ENCODE results near the gene ST13. TPM values are rescaled to one million over a fixed set of nuclear protein-coding genes. Genes with fewer than 3 reads are reported as not detected.

ST13 gene
- total and polyA plus RNA-seq, 9 of the 15 experiments (the other 6 are each of a cell fraction or from before 2014, with no cell fraction given) = 53.6 to 311 (median 195) TPM

GRCh38 chr22:40799008-40799407, 57.4 kb downstream of the ST13 start (continued):
- TF ChIP-seq ZBTB2 (IDR thresholded peaks at IDR 0.05) (no peak), ZNF395 (CRISPR knock-in tag; IDR thresholded peaks at IDR 0.05) (no peak), PRMT5 (CRISPR knock-in tag; IDR thresholded peaks at IDR 0.05) (no peak)

- 100% methylated on average over 1 of the region's 1 CpG for WGBS (ENCODE audit: insufficient coverage, low coverage, missing lambda C conversion rate)
- no peaks in the 10 kb centered on the region for H3K9me1 ChIP-seq (ENCODE audit: control insufficient read depth, insufficient read depth, low read length)
- no peak overlapping the region for H2AFZ ChIP-seq (ENCODE audit: low read depth, low read length)
- no peak overlapping the region for H3K9ac ChIP-seq (ENCODE audit: insufficient read depth in 1 of 2, low read depth in 2 of 2, low read length in 2 of 2)
- ChIA-PET CTCF (ENCODE audit: low intra/inter-chr PET ratio) (no interaction called here), POLR2A (interaction anchor here (0.7 kb wide), 1 partner anchor 12 kb away, joined by 3 read pairs; no protein-coding TSS in a partner anchor)
- no TSS peak for BruUV-seq (replicated peaks)
- H4K20me1 ChIP-seq (replicated peaks; ENCODE audit: control insufficient read depth, insufficient read depth, low read length) = no peaks in the 10 kb centered on the region
- no peak overlapping the region for H3K27ac ChIP-seq (ENCODE audit: extremely low read depth, low read depth, low read length)
- in situ Hi-C loops (cut with MboI) = no loop called here
- H3K27me3 ChIP-seq (ENCODE audit: control insufficient read depth in 2 of 2, insufficient read depth in 2 of 2, low read length in 2 of 2) = no peaks in the 10 kb centered on the region
- no peak overlapping the region for H3K4me3 ChIP-seq
- H3K79me2 ChIP-seq (ENCODE audit: control insufficient read depth, insufficient read depth, low read length) = peaks cover 36% of the 10 kb centered on the region
- H3K9me3 ChIP-seq (replicated peaks; ENCODE audit: control insufficient read depth, insufficient read depth, low read depth, low read length) = no peaks in the 10 kb centered on the region
- H3K4me2 ChIP-seq (ENCODE audit: insufficient read depth, low read length) = no peak overlapping the region
- peaks cover 59% of the 10 kb centered on the region for H3K36me3 ChIP-seq (ENCODE audit: control insufficient read depth, insufficient read depth, low read length)
- ATAC-seq (no peak), DNase-seq (ENCODE audit: extremely low read depth in 1 of 4, low spot score in 3 of 4) (no peak), FAIRE-seq (no peak)
- intact Hi-C loops (cut with micrococcal nuclease) = no loop called here
- H3K4me1 ChIP-seq (replicated peaks in 1 of 2; ENCODE audit: control insufficient read depth in 2 of 2, insufficient read depth in 2 of 2, low read length in 2 of 2) = no peaks in the 10 kb centered on the region; a peak in 2 of 5 replicates
- no peak for TF ChIP-seq MTF1 (CRISPR knock-in tag; IDR thresholded peaks at IDR 0.05; ENCODE audit: borderline replicate concordance)
- no peak for TF ChIP-seq SMARCB1 (IDR thresholded peaks at IDR 0.05; ENCODE audit: insufficient read length, low read depth)
- TF ChIP-seq MCM7 (IDR thresholded peaks at IDR 0.05) = no peak
- no peak for TF ChIP-seq PHF21A (IDR thresholded peaks at IDR 0.05; ENCODE audit: borderline replicate concordance, low read depth)
- TF ChIP-seq ZNF3 (CRISPR knock-in tag; IDR thresholded peaks at IDR 0.05) = no peak
- TF ChIP-seq STAG1 (CRISPR knock-in tag; IDR thresholded peaks at IDR 0.05; ENCODE audit: borderline replicate concordance) = no peak
- no peak for TF ChIP-seq FOXJ2 (tag; IDR thresholded peaks at IDR 0.05)
- no peak for TF ChIP-seq ETV1 (tag; conservative IDR thresholded peaks at IDR 0.05; ENCODE audit: low read depth)
- no peak for TF ChIP-seq BRF1 (IDR thresholded peaks at IDR 0.05; ENCODE audit: borderline replicate concordance, extremely low read depth, insufficient read length)
- no peak for TF ChIP-seq LCOR (CRISPR knock-in tag; IDR thresholded peaks at IDR 0.05)
- no peak for TF ChIP-seq CTCFL (IDR thresholded peaks at IDR 0.05; ENCODE audit: borderline replicate concordance, insufficient read depth, low read depth, low read length, poor library complexity, severe bottlenecking)
- no peak for TF ChIP-seq ZNF586 (CRISPR knock-in tag; conservative IDR thresholded peaks at IDR 0.05)
- no peak for TF ChIP-seq CBX5 (IDR thresholded peaks at IDR 0.05; ENCODE audit: borderline replicate concordance, low read depth)
- no peak for TF ChIP-seq RFX1 (IDR thresholded peaks at IDR 0.05)
- TF ChIP-seq CREBBP (IDR thresholded peaks at IDR 0.05; ENCODE audit: low read depth, low read length) = no peak
- no peak for TF ChIP-seq ZKSCAN1 (IDR thresholded peaks at IDR 0.05; ENCODE audit: low read depth, low read length)
Measured at GRCh38 chr22:40797427-40797826, 59.0 kb downstream of the ST13 start.

All from K562 (cell line).